Measurements from ENCODE around the gene HIVEP2. TPM values are rescaled to one million over a fixed set of nuclear protein-coding genes. Genes with fewer than 3 reads are reported as not detected.

Gene HIVEP2
- total and polyA plus RNA-seq, 2 donors (not counting 1 experiment from before 2014, with no cell fraction given): 5.0 to 14.4 TPM

DNA sequence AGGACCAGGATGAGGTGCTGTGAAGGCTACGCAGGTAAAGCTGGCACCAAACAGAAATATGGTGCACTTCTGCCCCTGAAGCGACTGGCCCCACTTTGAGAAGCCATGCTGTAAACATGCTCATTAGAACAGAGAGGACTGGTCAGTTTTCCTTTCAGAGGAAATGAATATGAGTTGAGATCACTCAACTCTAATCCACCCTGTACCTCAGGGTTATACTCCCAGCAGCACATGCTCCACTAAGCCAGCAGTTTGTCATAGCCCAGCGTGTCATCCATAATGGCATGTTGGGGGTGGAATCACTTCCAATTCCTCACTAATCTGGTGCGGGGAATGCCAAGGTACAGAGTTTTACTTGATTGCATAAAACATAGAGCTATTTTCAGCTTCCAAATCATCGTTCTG lies 98.1 kb downstream of the HIVEP2 start:
- Histone ChIP-seq H2AFZ (ENCODE audit: low read length) (no peak overlapping the region), H3K9ac (ENCODE audit: insufficient read depth, low read length) (peak overlapping the region; percentile 42), H3K4me3 (replicated peaks in 1 of 4; ENCODE audit: control extremely low read depth in 1 of 4, insufficient read depth in 1 of 4, low read depth in 3 of 4, low read length in 4 of 4) (peak overlapping the region in 2 of 4 experiments; percentile 13 to 24), H3K27ac (ENCODE audit: insufficient read depth, low read length) (peak overlapping the region; percentile 81), H3K4me2 (ENCODE audit: extremely low read depth, insufficient read depth, low read length) (peak overlapping the region; percentile 85), H3K4me1 (ENCODE audit: control insufficient read depth, extremely low read depth, insufficient read depth, low read length) (peaks cover 29% of the 10 kb centered on the region), H3K27me3 (ENCODE audit: control insufficient read depth, insufficient read depth, low read length) (no peaks in the 10 kb centered on the region), H4K20me1 (ENCODE audit: control insufficient read depth, extremely low read depth, insufficient read depth, low read length) (no peaks in the 10 kb centered on the region), H3K36me3 (ENCODE audit: control insufficient read depth, insufficient read depth, low read length) (no peaks in the 10 kb centered on the region), H3K9me3 (ENCODE audit: control insufficient read depth, insufficient read depth, low read depth, low read length) (no peaks in the 10 kb centered on the region), H3K79me2 (ENCODE audit: control insufficient read depth, insufficient read depth, low read length) (peaks cover 21% of the 10 kb centered on the region)
- TF ChIP-seq EZH2 (IDR thresholded peaks at IDR 0.05; ENCODE audit: low read length, missing control alignments): no peak
- TF ChIP-seq, protein P1, sequence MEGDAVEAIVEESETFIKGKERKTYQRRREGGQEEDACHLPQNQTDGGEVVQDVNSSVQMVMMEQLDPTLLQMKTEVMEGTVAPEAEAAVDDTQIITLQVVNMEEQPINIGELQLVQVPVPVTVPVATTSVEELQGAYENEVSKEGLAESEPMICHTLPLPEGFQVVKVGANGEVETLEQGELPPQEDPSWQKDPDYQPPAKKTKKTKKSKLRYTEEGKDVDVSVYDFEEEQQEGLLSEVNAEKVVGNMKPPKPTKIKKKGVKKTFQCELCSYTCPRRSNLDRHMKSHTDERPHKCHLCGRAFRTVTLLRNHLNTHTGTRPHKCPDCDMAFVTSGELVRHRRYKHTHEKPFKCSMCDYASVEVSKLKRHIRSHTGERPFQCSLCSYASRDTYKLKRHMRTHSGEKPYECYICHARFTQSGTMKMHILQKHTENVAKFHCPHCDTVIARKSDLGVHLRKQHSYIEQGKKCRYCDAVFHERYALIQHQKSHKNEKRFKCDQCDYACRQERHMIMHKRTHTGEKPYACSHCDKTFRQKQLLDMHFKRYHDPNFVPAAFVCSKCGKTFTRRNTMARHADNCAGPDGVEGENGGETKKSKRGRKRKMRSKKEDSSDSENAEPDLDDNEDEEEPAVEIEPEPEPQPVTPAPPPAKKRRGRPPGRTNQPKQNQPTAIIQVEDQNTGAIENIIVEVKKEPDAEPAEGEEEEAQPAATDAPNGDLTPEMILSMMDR (conservative IDR thresholded peaks at IDR 0.05 in 1 of 2, IDR thresholded peaks at IDR 0.05 in 1 of 2; ENCODE audit: low read depth in 1 of 2, low read length in 2 of 2): no peak
- DNase-seq (ENCODE audit: low read depth in 2 of 2): peak; percentile 66 to 93

DNA sequence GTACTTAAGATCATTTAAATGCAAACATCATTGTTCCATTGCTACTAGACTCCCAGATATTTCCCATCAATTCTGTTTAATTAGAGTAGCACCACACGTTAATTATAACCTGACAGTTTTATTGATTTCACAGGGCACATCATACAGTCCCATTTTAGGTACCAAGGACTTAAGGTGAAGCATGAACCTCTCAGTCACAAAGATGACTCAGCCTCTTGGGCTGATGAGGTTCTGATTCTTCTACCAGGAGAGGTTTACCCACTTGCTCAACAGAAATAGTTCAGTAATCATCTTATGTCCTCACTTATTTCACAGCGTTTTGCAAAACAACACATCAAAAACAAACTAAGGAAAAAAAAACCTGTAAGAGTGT lies 98.5 kb downstream of the HIVEP2 start:
- no peaks in the 10 kb centered on the region for H3K27me3 ChIP-seq (ENCODE audit: control insufficient read depth, insufficient read depth, low read length)
- H3K4me2 ChIP-seq (ENCODE audit: extremely low read depth, insufficient read depth, low read length): peak overlapping the region; percentile 85
- no peaks in the 10 kb centered on the region for H3K36me3 ChIP-seq (ENCODE audit: control insufficient read depth, insufficient read depth, low read length)
- TF ChIP-seq, protein P1 (conservative IDR thresholded peaks at IDR 0.05 in 1 of 2, IDR thresholded peaks at IDR 0.05 in 1 of 2; ENCODE audit: low read depth in 1 of 2, low read length in 2 of 2): no peak
- no peak for TF ChIP-seq EZH2 (IDR thresholded peaks at IDR 0.05; ENCODE audit: low read length, missing control alignments)
- H4K20me1 ChIP-seq (ENCODE audit: control insufficient read depth, extremely low read depth, insufficient read depth, low read length): no peaks in the 10 kb centered on the region
- H2AFZ ChIP-seq (ENCODE audit: low read length): no peak overlapping the region
- H3K79me2 ChIP-seq (ENCODE audit: control insufficient read depth, insufficient read depth, low read length): peaks cover 22% of the 10 kb centered on the region
- DNase-seq (ENCODE audit: low read depth in 2 of 2): peak; percentile 34 to 70
- H3K27ac ChIP-seq (ENCODE audit: insufficient read depth, low read length): peak overlapping the region; percentile 81
- no peaks in the 10 kb centered on the region for H3K9me3 ChIP-seq (ENCODE audit: control insufficient read depth, insufficient read depth, low read depth, low read length)
- H3K9ac ChIP-seq (ENCODE audit: insufficient read depth, low read length): peak overlapping the region; percentile 42
- H3K4me3 ChIP-seq (replicated peaks in 1 of 4; ENCODE audit: control extremely low read depth in 1 of 4, insufficient read depth in 1 of 4, low read depth in 3 of 4, low read length in 4 of 4): peak overlapping the region in 1 of 4 experiments; percentile 24
- peaks cover 29% of the 10 kb centered on the region for H3K4me1 ChIP-seq (ENCODE audit: control insufficient read depth, extremely low read depth, insufficient read depth, low read length)

DNA sequence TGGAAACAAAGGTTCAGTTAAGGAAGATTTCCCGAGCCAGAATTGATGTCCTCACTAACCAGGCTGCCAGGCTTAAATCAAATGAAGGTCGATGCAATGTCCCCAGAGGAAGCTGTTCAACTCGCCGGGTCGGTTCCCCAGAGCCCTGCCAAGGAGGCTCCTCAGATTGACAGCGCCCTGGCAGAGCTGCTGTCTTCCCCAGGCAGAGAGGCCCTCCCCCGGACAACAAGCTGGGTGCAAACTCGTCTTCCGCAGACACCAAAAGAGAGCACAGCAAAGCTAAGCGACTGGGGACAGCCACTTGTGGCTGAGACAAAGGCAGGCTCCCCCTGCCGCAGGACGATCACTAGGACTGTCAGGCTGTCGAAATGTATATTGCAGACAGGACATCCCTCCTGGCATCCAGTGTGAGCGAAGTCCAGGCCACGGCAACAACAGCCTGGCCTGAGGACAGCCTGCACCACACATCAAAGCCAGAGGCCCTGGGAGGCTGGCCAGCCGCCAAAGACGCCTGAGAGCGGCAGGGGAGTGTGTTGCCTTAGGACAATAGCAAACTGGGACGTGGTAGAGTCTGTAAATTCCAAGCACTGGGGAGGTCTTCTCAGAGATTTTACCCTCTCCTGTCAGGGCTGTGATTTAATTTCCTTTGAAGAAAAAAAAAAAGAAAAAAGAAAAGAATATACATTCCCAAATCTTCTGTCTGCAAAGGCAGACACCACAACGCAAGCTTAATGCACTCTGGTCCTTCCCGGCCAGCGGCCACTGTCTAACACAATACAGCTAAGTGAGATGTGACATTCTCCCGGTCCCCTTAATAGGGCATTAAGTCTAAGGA lies 99.1 kb downstream of the HIVEP2 start:
- Histone ChIP-seq H3K79me2 (ENCODE audit: control insufficient read depth, insufficient read depth, low read length) (peaks cover 25% of the 10 kb centered on the region), H3K27me3 (ENCODE audit: control insufficient read depth, insufficient read depth, low read length) (no peaks in the 10 kb centered on the region), H3K4me1 (ENCODE audit: control insufficient read depth, extremely low read depth, insufficient read depth, low read length) (peaks cover 29% of the 10 kb centered on the region), H3K4me3 (replicated peaks in 1 of 4; ENCODE audit: control extremely low read depth in 1 of 4, insufficient read depth in 1 of 4, low read depth in 3 of 4, low read length in 4 of 4) (peak overlapping the region; percentile 13 to 40 (median 20)), H3K4me2 (ENCODE audit: extremely low read depth, insufficient read depth, low read length) (peak overlapping the region; percentile 85), H3K9ac (ENCODE audit: insufficient read depth, low read length) (peak overlapping the region; percentile 49), H3K9me3 (ENCODE audit: control insufficient read depth, insufficient read depth, low read depth, low read length) (no peaks in the 10 kb centered on the region), H4K20me1 (ENCODE audit: control insufficient read depth, extremely low read depth, insufficient read depth, low read length) (no peaks in the 10 kb centered on the region), H3K36me3 (ENCODE audit: control insufficient read depth, insufficient read depth, low read length) (no peaks in the 10 kb centered on the region), H3K27ac (ENCODE audit: insufficient read depth, low read length) (peak overlapping the region; percentile 81), H2AFZ (ENCODE audit: low read length) (peak overlapping the region; percentile 9)
- TF ChIP-seq, protein P1 (conservative IDR thresholded peaks at IDR 0.05 in 1 of 2, IDR thresholded peaks at IDR 0.05 in 1 of 2; ENCODE audit: low read depth in 1 of 2, low read length in 2 of 2): no peak
- no peak for TF ChIP-seq EZH2 (IDR thresholded peaks at IDR 0.05; ENCODE audit: low read length, missing control alignments)
- peak; percentile 74 to 86 for DNase-seq (ENCODE audit: low read depth in 2 of 2)

Data from fibroblast of lung (primary cell).